Fibroblast of gingiva (primary cell): ENCODE data around the gene JPH2.
"Not testable (repeated sequence)": the region's sequence is repeated elsewhere in the genome, so short reads cannot be mapped to it uniquely, and the experiment has no call there.

ENCODE experiments used
- DNase-seq: peaks from one replicate; pipeline ENCODE4 v3.0.0-alpha.2; 2011; ENCODE audit warnings: low read depth

The JPH2 gene

DNA sequence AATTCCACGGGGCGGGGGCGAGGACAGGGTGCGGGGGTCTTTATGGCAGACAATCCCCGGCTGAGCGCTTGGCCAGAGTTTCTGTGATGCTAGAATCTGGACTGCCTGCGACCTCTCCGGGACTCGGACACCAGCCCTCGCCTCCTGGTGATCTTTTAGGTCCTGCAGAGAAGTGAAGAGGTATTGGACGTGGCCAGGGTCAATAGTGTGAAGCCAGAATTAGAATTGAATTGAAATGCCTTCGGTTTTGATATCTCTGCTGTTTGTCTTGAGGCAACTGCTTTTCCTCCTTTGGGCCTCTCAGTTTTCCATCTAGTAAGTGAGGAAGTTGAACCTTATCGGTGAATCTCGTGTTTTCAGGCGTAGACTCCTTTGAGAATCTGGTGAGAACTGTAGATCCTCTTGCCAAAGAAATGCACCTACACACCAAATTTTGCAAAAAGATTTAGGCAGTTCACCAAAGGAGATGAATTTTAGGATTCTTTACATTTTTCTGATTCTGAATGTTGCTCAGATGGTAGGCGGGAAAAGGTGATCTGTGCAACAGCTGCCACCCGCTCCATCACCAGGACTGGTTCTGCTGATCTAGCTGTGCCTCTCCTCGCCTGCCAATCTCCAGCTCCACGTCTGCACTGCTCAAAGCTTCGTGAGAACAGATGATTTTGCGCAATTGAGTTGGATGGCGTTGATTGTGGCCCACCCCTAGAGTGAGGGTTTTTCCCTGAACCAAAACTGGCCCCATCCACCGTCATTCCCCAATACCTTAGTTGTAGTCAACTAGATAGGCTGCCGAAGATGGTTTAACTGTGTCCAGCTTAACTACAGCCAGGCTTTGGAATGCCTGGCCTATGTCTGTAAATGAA lies 24.4 kb upstream of the JPH2 start:
- DNase-seq: peak; percentile 71

- peak; percentile 96 for DNase-seq
Measured at GRCh38 chr20:44210406-44211176, 23.6 kb upstream of the JPH2 start, which contains the start of gene OSER1. Gene OSER1 (minus strand): TSS chr20:44210771. CDS start chr20:44206957, 3,814 bp downstream.

DNA sequence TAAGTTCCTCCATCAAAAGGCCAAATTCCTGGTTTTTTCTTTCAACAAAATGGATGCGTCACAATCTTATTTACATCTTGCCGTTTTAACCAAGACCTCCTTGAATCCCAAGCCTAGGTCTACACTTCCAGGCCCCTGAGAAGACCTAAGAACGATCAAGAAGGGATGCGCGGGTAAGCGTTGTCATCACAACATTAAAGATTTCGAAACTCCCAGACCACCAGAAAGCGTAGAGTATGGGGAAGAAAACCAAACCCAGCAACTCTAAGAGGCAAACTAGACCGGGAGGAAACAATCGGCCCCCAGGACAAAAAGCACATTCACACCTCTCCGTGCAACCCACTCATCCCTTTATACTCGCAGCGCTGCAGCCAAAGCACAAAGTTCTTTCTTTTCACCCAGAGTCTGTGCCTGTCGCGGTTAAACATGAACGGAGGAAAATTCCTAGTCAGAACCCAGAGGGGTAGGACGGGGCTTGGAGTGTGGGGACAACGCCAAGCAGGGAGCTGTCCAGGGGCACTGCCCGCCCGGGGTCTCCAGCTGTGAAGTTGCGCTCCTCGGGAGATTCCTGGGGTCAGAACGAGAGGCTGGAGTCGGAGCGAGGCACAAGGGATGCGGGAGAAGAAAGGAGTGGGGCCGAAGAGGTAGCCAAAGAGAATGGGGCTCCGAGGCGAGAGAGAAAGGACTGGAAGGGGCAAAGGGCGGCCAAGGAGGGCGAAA lies 22.9 kb upstream of the JPH2 start:
- DNase-seq: no peak

GRCh38 chr20:44208770-44209169 lies 21.8 kb upstream of the JPH2 start:
- peak; percentile 36 for DNase-seq

- DNase-seq: no peak
Measured at GRCh38 chr20:44208165-44208564, 21.2 kb upstream of the JPH2 start.

DNA sequence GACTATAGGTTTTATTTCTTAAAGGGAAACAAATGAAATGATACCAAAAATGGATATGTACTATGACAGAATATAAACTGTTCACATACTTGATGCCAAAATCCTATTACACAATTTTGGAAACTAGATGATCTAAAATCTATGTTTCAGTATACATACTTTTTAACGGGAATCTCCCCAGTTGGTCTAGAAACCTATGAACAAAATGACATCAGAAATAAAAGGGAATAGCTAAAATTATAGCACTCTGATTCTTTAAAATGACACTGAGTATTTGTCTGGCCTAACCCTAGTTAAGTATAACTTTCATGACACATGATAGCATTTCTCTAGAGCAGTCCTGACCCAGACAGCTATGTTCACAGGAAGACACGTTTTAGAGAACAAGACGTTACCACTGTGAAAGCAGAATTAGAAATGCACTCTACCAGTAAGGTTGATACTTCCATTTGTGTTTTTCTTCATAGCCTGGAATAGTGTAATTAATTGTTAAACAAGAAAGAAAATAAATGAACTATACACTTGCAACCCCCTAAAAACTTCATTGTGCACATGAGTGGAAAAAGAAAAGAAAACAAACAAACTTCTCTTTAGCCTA lies 20.2 kb upstream of the JPH2 start:
- peak; percentile 42 for DNase-seq

DNA sequence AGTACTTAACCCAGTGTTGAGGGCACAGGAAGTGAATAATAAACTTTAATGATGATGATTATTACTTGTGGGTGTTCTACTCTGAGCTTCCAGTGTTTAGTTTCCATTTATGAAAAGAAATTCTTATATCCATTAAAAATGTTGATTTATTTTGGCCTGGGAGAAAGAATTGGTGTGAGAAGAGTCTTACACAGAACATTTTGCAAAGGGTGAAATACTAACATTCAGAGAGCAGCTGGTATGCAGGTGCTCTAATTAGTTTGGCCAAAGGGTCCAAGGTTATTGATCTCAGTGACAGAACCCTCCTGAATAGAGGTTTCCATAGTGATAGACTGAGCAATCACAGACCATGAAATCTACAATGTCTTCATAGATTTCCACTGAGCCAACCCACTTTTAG lies 19.1 kb upstream of the JPH2 start:
- no peak for DNase-seq

DNA sequence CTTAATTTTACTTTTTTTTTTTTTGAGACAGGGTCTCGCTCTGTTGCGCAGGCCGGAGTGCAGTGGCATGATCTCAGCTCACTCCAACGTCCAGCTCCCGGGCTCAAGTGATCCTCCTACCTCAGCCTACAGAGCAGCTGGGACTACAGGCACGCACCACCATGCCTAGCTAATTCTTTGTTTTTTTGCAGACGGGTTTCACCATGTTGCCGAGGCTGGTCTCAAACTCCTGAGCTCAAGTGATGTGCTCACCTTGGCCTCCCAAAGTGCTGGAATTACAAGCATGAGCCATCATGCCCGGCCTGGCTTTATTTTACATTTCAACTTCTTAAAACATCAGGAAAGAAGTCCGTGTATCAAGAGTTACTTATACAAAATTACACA lies 17.8 kb upstream of the JPH2 start:
- DNase-seq: no peak

DNA sequence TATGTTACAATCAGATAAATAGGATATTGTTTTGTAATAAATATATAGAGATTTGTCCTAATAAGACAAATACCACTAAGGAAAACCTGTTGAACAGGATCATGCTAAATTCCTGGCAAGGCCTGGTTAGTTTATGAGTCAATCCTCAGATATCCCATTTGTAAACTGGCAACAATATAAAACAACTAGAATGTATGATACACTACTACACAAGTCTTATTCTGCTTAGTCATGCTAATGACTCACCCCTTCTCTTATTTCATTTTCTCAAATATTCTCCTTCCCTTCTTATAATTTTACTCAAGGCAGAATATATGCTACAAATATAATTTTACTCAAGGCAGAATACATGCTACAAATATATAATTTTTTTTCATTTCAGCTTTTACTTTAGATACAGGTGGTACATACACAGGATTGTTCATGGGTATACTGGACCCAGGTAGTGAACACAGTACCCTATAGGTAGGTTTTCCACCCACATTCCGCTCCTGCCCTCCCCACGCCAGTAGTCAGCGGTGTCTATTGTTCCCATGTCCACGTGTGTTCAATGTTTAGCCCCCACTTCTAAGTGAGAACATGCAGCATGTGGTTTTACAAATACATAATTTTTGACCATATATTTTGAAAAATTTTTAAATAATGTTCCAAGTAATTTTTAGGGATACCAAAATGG lies 17.3 kb upstream of the JPH2 start:
- peak; percentile 88 for DNase-seq

GRCh38 chr20:44203161-44203560 lies 16.2 kb upstream of the JPH2 start:
- DNase-seq: peak; percentile 31

- DNase-seq: no peak
Measured at GRCh38 chr20:44200983-44201382, 14.0 kb upstream of the JPH2 start.

- no peak for DNase-seq
Measured at GRCh38 chr20:44200371-44200770, 13.4 kb upstream of the JPH2 start.

- no peak for DNase-seq
Measured at GRCh38 chr20:44199877-44200276, 12.9 kb upstream of the JPH2 start.

GRCh38 chr20:44198872-44199271 lies 11.9 kb upstream of the JPH2 start:
- no peak for DNase-seq

DNA sequence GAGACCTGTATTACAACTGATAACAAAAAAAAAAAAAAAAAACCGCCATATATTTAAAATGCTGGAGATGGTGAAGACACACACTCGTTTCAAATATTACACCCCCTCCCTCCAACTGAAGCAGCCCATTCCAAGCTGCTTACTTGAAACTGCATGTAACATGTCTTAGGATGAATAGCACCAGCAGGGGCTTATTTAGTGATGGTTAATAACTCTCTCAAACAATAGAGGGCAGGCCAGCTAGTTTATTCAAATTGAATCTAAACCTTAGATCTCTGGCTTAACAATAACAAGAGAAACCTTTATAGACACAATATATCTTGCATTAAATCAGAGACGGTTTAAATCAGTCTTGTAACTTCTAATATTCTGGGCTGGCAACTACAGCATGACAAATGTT lies 9.3 kb upstream of the JPH2 start:
- DNase-seq: no peak

GRCh38 chr20:44195605-44196004 lies 8.6 kb upstream of the JPH2 start:
- DNase-seq: no peak

DNA sequence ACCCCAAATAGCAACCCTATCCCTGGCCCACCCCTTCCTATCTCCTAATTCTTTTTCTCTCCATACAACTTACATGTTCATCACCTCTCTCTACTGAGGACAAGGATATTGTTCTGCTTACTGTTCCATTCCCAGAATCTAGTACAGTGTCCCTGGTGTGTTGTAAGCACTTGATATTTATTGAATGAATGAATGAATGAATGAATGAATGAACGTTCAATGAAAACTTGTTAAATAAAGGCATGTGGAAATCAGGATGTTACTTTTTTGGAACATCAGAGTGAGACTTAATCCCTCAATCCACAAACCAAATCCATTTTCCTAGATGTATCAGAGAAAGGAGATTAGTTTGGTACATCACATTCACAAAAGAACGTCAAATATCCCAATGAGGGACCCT lies 6.8 kb upstream of the JPH2 start:
- DNase-seq: no peak

DNA sequence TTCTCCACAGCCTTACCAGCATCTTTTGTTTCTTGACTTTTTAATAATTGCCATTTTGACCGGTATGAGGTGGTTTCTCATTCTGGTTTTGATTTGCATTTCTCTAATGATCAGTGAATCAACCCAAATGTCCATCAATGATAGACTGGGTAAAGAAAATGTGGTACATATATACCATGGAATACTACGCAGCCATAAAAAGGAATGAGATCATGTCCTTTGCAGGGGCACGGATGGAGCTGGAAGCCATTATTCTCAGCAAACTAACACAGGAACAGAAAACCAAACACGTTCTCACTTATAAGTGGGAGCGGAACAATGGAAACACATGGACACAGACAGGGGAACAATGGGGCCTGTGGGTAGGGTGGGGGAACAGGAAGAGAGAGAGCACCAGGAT lies 4.7 kb upstream of the JPH2 start:
- DNase-seq: not testable (repeated sequence)

- DNase-seq: peak; percentile 66
Measured at GRCh38 chr20:44190197-44190852, 3.3 kb upstream of the JPH2 start.

GRCh38 chr20:44188752-44189151 lies 1.8 kb upstream of the JPH2 start:
- DNase-seq: no peak
